ENCODE results near the gene LCN15.
"Not testable (repeated sequence)": the region's sequence is repeated elsewhere in the genome, so short reads cannot be mapped to it uniquely, and the experiment has no call there.

The LCN15 gene

GRCh38 chr9:136764301-136764891 is at the start of gene LCN15:
LCN15 (minus strand) TSS chr9:136764518; CDS start chr9:136764488, 30 bp downstream.
- no peak for FAIRE-seq

- no peak for FAIRE-seq
Observed at GRCh38 chr9:136808806-136809158, 44.5 kb upstream of the LCN15 start.

- no peak for FAIRE-seq
Observed at GRCh38 chr9:136808075-136808805, 43.9 kb upstream of the LCN15 start.

- no peak for FAIRE-seq
Observed at GRCh38 chr9:136807281-136808074, 43.2 kb upstream of the LCN15 start, which contains the start of gene RABL6. RABL6 (plus strand) TSS chr9:136807948; CDS start chr9:136808197, 249 bp downstream.

- no peak for FAIRE-seq
Observed at GRCh38 chr9:136806631-136807201, 42.4 kb upstream of the LCN15 start.

GRCh38 chr9:136806067-136806466 is 41.7 kb upstream of the LCN15 start:
- no peak for FAIRE-seq

- FAIRE-seq: no peak
Observed at GRCh38 chr9:136805207-136805740, 41.0 kb upstream of the LCN15 start.

- FAIRE-seq: no peak
Observed at GRCh38 chr9:136804509-136805206, 40.3 kb upstream of the LCN15 start.

GRCh38 chr9:136803551-136804508 is 39.5 kb upstream of the LCN15 start:
- no peak for FAIRE-seq

GRCh38 chr9:136803009-136803550 is 38.8 kb upstream of the LCN15 start:
- FAIRE-seq: not testable (repeated sequence)

GRCh38 chr9:136802321-136802720 is 38.0 kb upstream of the LCN15 start:
- no peak for FAIRE-seq

GRCh38 chr9:136799854-136800657 is 35.7 kb upstream of the LCN15 start:
- FAIRE-seq: no peak

- FAIRE-seq: no peak
Observed at GRCh38 chr9:136799079-136799853, 34.9 kb upstream of the LCN15 start.

- no peak for FAIRE-seq
Observed at GRCh38 chr9:136798708-136799078, 34.4 kb upstream of the LCN15 start.

GRCh38 chr9:136796775-136797347 is 32.5 kb upstream of the LCN15 start:
- FAIRE-seq: not testable (repeated sequence)

- no peak for FAIRE-seq
Observed at GRCh38 chr9:136796238-136796774, 32.0 kb upstream of the LCN15 start, which contains the start of gene CCDC183. CCDC183 (plus strand) TSS chr9:136796338; CDS start chr9:136796398, 60 bp downstream.

GRCh38 chr9:136795000-136795348 is 30.7 kb upstream of the LCN15 start:
- no peak for FAIRE-seq

- no peak for FAIRE-seq
Observed at GRCh38 chr9:136794281-136794999, 30.1 kb upstream of the LCN15 start.

Measured in A204.1 (cell line).